Spleen (tissue), 7 donors: Measurements from ENCODE around the gene GSN.

Experiments used
- CTCF ChIP-seq, 11 experiments: fragments of 200-600 bp in 7 of 11; fragments of 450-650 bp in 4 of 11; sonication (generic) in 4 of 11; IDR thresholded peaks in 8 of 11; conservative IDR thresholded peaks in 3 of 11; 1 replicate in 7 of 11; 2 replicates in 4 of 11; pipeline versions ENCODE4 v1.4.0 to v1.8.0; 2016 to 2021; ENCODE audit warnings: antibody characterized with exemption in 11 of 11, inconsistent platforms in 4 of 11, mild to moderate bottlenecking in 1 of 11
- POLR2A ChIP-seq, 3 donors: fragments of 450-650 bp; IDR thresholded peaks; one replicate each; pipeline ENCODE4 v1.5.1; 2017; ENCODE audit warnings: antibody characterized with exemption in 3 of 3, mild to moderate bottlenecking in 1 of 3
- POLR2AphosphoS5 ChIP-seq, 3 donors: sonication (generic); formaldehyde crosslinking; IDR thresholded peaks; one replicate each; pipeline ENCODE4 v1.5.1; 2017; ENCODE audit warnings: antibody characterized with exemption in 3 of 3
- donor health status: DM: no; HTN: no; CAD: no; lungs with moderate emphysema.
- donor health status: DM: no; HTN: no; CAD: no.
- donor health status: DM: no; HTN: no; CAD: no.

- TF ChIP-seq CTCF (IDR thresholded peaks at IDR 0.05 in 8 of 11, conservative IDR thresholded peaks at IDR 0.05 in 3 of 11) (no peak), POLR2A (IDR thresholded peaks at IDR 0.05) (no peak), POLR2AphosphoS5 (IDR thresholded peaks at IDR 0.05) (no peak)
These were observed 55.6 kb downstream of the GSN start for GRCh38 chr9:121323449-121324151.
